AG08395 (cell line): ENCODE results near the gene DAPK1.
"Not testable (repeated sequence)": the region's sequence is repeated elsewhere in the genome, so short reads cannot be mapped to it uniquely, and the experiment has no call there.

Source experiments
- DNase-seq: peaks from one replicate; pipeline ENCODE4 v3.0.0; 2012; ENCODE audit warnings: mixed read lengths, low spot score

The DAPK1 gene

DNA sequence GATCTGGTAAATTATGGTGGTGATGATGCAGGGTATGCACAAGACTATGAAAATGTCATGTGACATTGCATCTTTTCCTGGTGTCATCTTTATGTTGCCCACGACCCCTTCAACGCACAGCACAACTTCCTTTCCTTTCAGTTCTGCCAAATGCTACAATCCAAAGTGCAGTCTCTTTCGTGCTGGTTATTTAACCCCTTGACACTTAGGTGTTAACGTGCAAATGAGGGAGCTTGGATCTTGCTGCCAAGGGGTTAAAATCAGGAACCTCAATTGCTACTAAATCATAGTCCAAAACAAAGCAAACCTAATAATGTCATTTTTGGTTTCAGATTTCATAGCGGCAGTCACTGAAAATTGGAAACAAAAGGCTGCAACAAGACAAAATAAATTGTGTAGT is 244.2 kb downstream of the DAPK1 start:
- no peak for DNase-seq

DNA sequence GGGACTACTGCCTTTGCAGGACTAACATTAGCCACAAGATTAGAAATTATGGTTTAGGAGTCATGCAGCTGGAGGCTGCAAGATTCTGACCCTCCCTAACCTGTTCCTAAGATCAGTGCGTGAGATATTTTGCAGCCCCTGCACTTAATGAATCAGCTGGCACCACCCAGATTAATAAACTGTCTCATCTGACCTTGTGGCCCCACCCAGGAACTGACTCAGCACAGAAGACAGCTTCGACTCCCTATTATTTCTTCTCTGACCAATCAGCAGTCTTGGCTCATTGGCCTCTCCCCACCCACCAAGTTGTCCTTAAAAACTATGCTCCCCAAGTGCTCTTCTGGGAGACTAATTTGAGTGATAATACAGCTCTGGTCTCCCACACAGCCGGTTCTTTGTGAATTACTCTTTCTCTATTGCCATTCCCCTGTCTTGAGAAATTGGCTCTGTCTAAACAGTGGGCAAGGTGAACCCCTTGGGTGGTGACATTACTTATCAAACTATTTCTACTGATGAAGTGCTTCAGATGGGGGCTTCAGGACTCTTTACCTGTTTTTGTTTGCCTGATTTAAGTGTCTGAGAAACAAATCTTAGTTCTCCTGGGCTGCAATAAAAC is 245.3 kb downstream of the DAPK1 start:
- no peak for DNase-seq

DNA sequence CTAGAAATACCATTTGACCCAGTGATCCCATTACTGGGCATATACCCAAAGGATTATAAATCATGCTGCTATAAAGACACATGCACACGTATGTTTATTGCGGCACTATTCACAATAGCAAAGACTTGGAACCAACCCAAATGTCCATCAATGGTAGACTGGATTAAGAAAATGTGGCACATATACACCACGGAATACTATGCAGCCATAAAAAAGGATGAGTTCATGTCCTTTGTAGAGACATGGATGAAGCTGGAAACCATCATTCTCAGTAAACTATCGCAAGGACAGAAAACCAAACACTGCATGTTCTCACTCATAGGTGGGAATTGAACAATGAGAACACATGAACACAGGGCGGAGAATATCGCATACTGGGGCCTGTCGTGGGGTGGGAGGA is 246.6 kb downstream of the DAPK1 start:
- not testable (repeated sequence) for DNase-seq

DNA sequence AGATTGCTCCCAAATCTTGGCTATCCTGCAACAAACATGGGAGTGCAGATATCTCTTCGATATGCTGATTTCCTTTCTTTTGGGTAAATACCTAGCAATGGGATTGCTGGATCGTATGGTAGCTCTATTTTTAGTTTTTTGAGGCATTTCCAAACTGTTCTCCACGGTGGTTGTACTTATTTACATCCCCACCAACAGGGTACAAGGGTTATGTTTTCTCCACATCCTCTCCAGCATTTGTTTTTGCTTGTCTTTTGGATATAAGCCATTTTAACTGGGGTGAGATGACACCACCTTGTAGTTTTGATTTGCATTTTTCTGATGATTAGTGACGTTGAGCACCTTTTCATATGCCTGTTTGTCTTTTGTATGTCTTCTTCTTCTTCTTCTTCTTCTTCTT is 248.5 kb downstream of the DAPK1 start:
- no peak for DNase-seq

DNA sequence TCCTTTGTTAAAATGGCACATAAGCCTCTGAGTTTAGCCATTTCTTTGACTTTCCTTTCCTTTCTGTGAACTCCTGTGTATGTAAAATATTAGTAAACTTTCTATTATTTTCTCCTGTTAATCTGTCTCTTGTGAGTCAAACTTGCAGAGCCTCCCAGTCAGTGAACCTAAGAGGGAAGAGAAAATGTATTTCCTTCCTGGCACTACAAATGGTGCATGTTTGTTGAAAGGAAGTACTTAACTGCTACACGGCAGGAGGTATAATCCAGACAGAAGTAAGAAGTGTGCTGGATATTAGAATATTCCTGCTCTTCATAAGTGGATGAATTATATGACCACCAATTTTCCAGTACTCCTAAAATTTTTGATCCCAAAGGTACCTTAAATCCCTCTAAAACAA is 251.2 kb downstream of the DAPK1 start:
- no peak for DNase-seq

DNA sequence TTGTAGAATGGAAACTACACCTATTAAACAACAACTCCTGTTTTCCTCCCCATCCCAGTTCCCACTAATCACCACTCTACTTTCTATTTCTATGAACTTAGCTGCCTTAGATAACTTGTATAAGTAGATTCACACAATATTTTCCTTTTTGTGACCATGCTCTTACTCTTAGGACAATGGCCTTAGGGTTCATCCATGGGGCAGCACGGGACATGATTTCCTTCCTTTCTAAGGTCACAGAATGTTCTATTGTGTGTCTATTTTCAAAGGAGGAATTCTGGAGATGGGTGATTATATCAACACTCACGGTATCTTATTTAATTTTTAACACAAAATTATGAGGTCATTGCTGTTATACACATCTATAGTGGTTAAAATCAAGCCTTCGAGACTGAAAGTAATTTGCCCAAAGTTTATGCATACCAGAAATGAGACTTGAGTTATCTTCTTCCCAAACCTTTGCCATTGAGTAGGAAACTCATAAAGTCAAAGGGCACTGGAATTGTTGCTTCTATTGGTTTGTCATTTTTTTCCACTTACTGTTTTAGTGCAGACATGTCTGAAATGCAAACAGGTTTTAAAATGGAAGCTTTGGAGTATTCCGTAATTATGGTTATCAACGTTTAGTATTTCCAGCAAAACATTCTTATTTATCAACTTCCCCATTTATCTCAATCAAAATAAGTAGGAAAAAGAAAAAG is 251.8 kb downstream of the DAPK1 start:
- no peak for DNase-seq

DNA sequence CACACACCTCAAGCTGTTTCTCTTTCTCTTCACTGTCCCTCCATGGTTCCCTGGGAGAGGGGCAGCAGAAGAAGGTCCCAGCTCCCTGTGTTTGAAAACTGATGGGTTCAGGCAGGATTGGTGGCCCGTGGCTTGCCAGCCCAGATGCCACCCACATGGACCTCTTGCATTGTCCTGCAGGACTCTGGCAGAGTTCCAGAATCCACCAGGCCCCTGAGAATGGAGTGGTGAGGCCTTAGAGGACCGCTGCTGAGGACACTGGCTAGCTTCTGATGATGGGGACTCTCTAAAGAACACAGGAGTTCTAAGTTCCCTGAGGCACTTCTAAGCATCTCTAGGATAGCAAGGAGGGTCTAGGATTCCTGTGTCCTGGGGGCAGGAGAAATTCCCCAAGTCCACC is 253.1 kb downstream of the DAPK1 start:
- DNase-seq, result no peak

DNA sequence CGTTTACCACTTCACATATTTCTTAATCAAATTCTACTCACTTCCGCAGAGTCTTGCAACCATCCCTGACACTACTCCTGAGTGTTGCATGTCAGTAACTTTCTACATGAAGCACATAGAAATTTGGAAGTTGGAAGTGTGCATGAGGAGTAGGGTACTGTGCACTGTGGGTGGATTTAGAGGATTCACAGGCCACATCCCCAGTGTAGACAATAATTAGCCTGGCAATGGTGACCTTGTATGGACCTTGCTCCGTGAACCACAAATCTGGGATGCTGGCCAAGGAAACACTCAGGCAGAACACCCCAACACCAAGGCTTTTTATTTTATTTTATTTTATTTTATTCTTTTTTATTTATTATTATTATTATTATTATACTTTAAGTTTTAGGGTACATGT is 253.8 kb downstream of the DAPK1 start:
- DNase-seq, result no peak

DNA sequence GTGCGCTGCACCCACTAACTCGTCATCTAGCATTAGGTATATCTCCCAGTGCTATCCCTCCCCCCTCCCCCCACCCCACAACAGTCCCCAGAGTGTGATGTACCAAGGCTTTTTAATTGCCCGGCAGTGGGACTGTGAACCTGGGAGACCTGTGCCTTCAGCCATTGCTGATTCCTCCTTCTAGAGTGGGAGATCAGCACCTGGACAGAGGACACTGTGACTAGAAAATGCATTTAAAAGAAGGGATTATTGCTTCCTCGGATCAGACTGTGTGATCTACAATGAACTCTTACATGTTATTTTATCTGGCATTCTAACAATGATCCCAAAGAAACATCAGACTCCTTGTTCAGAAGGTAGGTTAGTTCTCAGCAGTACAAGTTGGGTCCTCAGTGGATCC is 254.2 kb downstream of the DAPK1 start:
- DNase-seq, result no peak

DNA sequence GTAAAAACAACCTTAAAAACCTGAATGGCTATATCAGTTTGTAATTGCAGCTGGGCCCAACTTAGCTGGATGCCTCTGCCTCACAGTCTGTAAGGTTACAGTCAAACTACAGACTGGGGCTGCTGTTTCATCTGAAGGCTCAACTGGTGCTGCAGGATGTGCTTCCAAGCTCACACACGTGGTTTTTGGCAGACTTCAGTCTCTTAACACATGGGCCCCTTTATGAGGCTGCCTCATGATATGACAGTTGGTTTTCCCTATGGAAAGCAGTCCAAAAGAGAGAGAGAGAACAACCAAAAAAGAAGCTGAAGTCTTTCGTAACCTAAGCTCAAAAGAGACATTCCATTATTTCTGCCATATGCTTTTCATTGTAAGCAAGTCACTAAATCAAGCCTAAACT is 255.6 kb downstream of the DAPK1 start:
- DNase-seq, result no peak
